ENCODE results near the gene HNRNPUL1. TPM values are rescaled to one million over a fixed set of nuclear protein-coding genes. Genes with fewer than 3 reads are reported as not detected.

The HNRNPUL1 gene
- total and polyA plus RNA-seq, 10 of the 15 experiments (the other 5 are each of a cell fraction or from before 2014, with no cell fraction given), result 11.1 to 276 (median 117) TPM

DNA sequence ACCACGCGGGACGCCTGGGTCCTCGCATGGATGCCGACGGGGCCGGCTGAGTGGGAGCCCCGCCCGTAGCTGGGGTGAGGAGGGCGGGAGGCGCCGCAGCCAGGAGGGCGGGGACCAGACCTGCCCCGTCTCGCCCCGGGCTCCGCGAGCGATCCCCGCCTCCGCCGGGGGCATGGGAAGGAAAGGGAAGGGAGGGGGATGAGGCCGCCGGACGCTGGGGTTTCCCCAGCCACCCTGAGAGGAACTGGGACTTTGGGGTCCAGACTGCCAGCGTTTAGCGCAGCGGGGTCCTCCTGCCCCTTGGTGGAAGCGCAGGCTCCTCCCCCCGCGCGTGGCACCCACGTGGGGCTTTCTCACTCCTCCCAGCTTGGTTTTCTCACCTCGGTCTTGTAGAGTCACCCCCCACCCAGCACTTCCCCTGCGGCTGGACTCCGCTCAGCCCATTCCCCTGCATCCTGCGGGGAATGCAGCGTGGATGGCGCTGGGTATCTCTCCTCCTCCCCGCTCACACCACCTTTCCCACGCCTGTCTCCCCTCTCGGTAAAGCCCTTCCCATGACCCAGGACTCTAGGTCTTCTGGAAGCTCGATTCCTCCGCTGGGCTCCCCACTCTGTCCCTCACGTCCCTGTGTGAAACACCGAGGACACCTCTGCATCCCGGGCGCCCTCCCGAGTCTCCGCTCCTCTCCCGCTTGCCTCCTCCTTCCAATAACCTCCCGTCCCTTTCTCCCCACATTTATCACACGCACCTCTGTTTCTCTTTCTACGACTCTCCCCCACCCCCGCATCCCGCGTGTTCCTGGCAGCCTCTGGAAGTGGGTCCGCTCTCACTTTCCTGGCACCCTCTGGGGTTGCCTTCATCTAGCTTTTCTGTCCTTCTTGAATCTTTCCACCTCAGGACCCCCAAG is 87.4 kb downstream of the HNRNPUL1 start (continued):
- TF ChIP-seq, protein P1, sequence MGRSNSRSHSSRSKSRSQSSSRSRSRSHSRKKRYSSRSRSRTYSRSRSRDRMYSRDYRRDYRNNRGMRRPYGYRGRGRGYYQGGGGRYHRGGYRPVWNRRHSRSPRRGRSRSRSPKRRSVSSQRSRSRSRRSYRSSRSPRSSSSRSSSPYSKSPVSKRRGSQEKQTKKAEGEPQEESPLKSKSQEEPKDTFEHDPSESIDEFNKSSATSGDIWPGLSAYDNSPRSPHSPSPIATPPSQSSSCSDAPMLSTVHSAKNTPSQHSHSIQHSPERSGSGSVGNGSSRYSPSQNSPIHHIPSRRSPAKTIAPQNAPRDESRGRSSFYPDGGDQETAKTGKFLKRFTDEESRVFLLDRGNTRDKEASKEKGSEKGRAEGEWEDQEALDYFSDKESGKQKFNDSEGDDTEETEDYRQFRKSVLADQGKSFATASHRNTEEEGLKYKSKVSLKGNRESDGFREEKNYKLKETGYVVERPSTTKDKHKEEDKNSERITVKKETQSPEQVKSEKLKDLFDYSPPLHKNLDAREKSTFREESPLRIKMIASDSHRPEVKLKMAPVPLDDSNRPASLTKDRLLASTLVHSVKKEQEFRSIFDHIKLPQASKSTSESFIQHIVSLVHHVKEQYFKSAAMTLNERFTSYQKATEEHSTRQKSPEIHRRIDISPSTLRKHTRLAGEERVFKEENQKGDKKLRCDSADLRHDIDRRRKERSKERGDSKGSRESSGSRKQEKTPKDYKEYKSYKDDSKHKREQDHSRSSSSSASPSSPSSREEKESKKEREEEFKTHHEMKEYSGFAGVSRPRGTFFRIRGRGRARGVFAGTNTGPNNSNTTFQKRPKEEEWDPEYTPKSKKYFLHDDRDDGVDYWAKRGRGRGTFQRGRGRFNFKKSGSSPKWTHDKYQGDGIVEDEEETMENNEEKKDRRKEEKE (IDR thresholded peaks at IDR 0.05), result no peak
- TF ChIP-seq HDAC2 (IDR thresholded peaks at IDR 0.05) (no peak), CBX5 (IDR thresholded peaks at IDR 0.05; ENCODE audit: low read depth) (no peak), YBX1 (IDR thresholded peaks at IDR 0.05) (no peak), BMI1 (IDR thresholded peaks at IDR 0.05; ENCODE audit: borderline replicate concordance) (no peak), FOXM1 (IDR thresholded peaks at IDR 0.05; ENCODE audit: low read depth, low read length) (no peak), BCL11A (IDR thresholded peaks at IDR 0.05; ENCODE audit: low read depth, low read length) (0 out of 2 replicates have a peak, but pooled peaks have one; percentile 30), PAX5 (IDR thresholded peaks at IDR 0.05; ENCODE audit: borderline replicate concordance, low read depth, low read length) (peak; percentile 36; the same call in 1 of the 2 replicates), MXI1 (IDR thresholded peaks at IDR 0.05; ENCODE audit: low read depth, low read length) (0 out of 2 replicates have a peak, but pooled peaks have one; percentile 46), YY1 (IDR thresholded peaks at IDR 0.05; ENCODE audit: low read depth, low read length) (no peak), TAF1 (IDR thresholded peaks at IDR 0.05; ENCODE audit: borderline replicate concordance, low read depth, low read length) (peak; percentile 67; the same call in 1 of the 2 replicates), BACH1 (IDR thresholded peaks at IDR 0.05; ENCODE audit: borderline replicate concordance) (peak; percentile 89; the same call in 1 of the 2 replicates), NFXL1 (IDR thresholded peaks at IDR 0.05; ENCODE audit: borderline replicate concordance) (no peak), RAD21 (IDR thresholded peaks at IDR 0.05; ENCODE audit: insufficient read depth, low read depth, low read length) (no peak), ETV6 (conservative IDR thresholded peaks at IDR 0.05 in 1 of 2, IDR thresholded peaks at IDR 0.05 in 1 of 2; ENCODE audit: borderline replicate concordance in 1 of 2, low read depth in 1 of 2) (0 out of 4 replicates have a peak, but pooled peaks of 1 of the 2 experiments have one; percentile 39), POLR2AphosphoS2 (IDR thresholded peaks at IDR 0.05; ENCODE audit: low read depth, low read length) (peak; percentile 62; the same call in 1 of the 2 replicates)
- TF ChIP-seq, protein P2, sequence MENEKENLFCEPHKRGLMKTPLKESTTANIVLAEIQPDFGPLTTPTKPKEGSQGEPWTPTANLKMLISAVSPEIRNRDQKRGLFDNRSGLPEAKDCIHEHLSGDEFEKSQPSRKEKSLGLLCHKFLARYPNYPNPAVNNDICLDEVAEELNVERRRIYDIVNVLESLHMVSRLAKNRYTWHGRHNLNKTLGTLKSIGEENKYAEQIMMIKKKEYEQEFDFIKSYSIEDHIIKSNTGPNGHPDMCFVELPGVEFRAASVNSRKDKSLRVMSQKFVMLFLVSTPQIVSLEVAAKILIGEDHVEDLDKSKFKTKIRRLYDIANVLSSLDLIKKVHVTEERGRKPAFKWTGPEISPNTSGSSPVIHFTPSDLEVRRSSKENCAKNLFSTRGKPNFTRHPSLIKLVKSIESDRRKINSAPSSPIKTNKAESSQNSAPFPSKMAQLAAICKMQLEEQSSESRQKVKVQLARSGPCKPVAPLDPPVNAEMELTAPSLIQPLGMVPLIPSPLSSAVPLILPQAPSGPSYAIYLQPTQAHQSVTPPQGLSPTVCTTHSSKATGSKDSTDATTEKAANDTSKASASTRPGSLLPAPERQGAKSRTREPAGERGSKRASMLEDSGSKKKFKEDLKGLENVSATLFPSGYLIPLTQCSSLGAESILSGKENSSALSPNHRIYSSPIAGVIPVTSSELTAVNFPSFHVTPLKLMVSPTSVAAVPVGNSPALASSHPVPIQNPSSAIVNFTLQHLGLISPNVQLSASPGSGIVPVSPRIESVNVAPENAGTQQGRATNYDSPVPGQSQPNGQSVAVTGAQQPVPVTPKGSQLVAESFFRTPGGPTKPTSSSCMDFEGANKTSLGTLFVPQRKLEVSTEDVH (IDR thresholded peaks at IDR 0.05; ENCODE audit: low read depth, partially characterized antibody), result no peak
- TF ChIP-seq, protein P3, sequence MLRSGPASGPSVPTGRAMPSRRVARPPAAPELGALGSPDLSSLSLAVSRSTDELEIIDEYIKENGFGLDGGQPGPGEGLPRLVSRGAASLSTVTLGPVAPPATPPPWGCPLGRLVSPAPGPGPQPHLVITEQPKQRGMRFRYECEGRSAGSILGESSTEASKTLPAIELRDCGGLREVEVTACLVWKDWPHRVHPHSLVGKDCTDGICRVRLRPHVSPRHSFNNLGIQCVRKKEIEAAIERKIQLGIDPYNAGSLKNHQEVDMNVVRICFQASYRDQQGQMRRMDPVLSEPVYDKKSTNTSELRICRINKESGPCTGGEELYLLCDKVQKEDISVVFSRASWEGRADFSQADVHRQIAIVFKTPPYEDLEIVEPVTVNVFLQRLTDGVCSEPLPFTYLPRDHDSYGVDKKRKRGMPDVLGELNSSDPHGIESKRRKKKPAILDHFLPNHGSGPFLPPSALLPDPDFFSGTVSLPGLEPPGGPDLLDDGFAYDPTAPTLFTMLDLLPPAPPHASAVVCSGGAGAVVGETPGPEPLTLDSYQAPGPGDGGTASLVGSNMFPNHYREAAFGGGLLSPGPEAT (IDR thresholded peaks at IDR 0.05; ENCODE audit: low read depth), result peak; percentile 73
- TF ChIP-seq, protein P4, sequence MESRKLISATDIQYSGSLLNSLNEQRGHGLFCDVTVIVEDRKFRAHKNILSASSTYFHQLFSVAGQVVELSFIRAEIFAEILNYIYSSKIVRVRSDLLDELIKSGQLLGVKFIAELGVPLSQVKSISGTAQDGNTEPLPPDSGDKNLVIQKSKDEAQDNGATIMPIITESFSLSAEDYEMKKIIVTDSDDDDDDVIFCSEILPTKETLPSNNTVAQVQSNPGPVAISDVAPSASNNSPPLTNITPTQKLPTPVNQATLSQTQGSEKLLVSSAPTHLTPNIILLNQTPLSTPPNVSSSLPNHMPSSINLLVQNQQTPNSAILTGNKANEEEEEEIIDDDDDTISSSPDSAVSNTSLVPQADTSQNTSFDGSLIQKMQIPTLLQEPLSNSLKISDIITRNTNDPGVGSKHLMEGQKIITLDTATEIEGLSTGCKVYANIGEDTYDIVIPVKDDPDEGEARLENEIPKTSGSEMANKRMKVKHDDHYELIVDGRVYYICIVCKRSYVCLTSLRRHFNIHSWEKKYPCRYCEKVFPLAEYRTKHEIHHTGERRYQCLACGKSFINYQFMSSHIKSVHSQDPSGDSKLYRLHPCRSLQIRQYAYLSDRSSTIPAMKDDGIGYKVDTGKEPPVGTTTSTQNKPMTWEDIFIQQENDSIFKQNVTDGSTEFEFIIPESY (IDR thresholded peaks at IDR 0.05), result no peak
